Activated naive CD4-positive, alpha-beta T cell treated with anti-CD3 and anti-CD28 coated beads, Interleukin-2, amount 50 U/mL, for 72 hours (primary cell): Measurements from ENCODE around the gene SLC47A2. TPM values are rescaled to one million over a fixed set of nuclear protein-coding genes. Genes with fewer than 3 reads are reported as not detected.
A peak's percentile ranks its signal among the peaks of the same experiment; 100 is the strongest.

Experiments used
- ATAC-seq, 2 donors: fragments of 150-1000 bp; cut with Tn5 transposase; 2 replicates each; pipeline ENCODE4 v1.10.0; 2021; ENCODE audit warnings: mild to moderate bottlenecking in 2 of 2, moderate library complexity in 2 of 2
- DNase-seq, 2 donors: peaks; one replicate each; pipeline ENCODE4 v3.0.0; 2021 to 2022; ENCODE audit warnings: low spot score in 2 of 2
- H3K27ac Mint-ChIP-seq, 2 donors: one replicate each; pipeline ENCODE4 v1.8.0; 2022; ENCODE audit warnings: mild to moderate bottlenecking in 2 of 2, mixed read lengths in 2 of 2
- H3K36me3 Mint-ChIP-seq, 2 donors: one replicate each; pipeline ENCODE4 v1.8.0; 2022; ENCODE audit warnings: mixed read lengths in 2 of 2
- H3K9me3 Mint-ChIP-seq, 2 donors: one replicate each; pipeline ENCODE4 v1.8.0; 2022; ENCODE audit warnings: mixed read lengths in 2 of 2
- total RNA-seq, 2 donors: library from RNA; stranded (reverse); gene quantifications; one replicate each; pipeline ENCODE4 v1.2.3, GENCODE V29; 2022

SLC47A2 gene
- total RNA-seq, 2 donors from 2014 or later: not detected

DNA sequence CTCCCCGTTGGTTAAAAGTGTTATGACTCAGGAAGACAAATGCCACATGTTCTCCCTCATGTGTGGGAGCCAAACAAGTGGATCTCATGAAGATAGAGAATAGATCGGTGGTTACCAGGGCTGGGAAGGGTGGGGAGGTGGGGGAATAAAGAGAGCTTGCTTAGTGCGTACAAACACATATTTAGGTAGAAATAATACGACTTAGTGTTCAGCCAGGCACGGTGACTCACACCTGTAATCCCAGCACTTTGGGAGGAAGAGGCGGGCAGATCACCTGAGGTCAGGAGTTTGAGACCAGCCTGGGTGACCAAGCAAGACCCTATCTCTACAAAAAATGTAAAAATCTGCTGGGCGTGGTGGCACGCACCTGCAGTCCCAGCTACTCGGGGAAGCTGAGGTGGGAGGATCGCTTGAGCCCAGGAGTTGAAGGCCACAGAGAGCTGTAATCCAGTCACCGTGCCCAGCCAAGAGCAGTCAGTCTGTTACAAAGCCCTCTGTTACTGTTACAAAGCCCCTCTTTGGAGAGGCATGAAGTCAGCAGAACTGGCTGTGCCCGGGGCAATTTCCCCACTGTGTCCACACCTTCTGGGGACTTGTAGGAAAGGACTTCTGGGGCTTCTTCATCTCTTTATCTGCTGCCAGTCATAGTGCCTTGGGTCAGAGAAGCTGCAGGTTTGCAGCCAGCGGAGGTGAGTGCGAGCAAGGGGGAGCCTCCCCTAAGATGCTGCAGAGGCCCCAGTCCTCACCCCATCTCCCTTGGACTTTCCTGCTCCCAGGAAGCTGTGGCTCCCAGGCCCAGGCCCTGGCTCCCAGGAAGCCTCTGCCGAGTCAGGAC, 36.0 kb upstream of the SLC47A2 start:
- peak in 1 of 2 donors; percentile 11 for ATAC-seq
- Mint-ChIP-seq H3K9me3 (no peaks in the 10 kb centered on the region), H3K36me3 (no peaks in the 10 kb centered on the region), H3K27ac (peak overlapping the region in 1 of 2 donors; percentile 7)
- DNase-seq: no peak

DNA sequence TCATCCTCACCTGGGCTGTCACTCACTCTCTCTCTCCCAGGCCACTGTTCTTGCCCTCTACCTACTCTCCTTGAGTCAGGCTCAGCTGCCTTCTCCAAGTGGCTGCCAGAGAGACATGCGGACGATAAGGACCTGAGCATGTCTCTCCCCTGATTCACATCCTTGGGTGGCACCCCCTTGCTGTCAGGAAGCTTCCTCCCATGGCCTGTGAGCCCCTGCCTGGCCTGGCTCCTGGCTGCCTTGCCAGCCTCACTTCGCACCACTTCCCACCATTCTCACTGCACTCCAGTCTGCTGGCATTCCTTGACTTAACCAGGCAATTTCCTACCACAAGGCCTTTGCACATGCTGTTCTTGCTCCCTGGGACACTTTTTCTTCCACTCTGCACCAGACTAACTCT, 34.5 kb upstream of the SLC47A2 start:
- no peaks in the 10 kb centered on the region for H3K9me3 Mint-ChIP-seq
- H3K27ac Mint-ChIP-seq: no peak overlapping the region
- DNase-seq (no peak), ATAC-seq (no peak)
- no peaks in the 10 kb centered on the region for H3K36me3 Mint-ChIP-seq

DNA sequence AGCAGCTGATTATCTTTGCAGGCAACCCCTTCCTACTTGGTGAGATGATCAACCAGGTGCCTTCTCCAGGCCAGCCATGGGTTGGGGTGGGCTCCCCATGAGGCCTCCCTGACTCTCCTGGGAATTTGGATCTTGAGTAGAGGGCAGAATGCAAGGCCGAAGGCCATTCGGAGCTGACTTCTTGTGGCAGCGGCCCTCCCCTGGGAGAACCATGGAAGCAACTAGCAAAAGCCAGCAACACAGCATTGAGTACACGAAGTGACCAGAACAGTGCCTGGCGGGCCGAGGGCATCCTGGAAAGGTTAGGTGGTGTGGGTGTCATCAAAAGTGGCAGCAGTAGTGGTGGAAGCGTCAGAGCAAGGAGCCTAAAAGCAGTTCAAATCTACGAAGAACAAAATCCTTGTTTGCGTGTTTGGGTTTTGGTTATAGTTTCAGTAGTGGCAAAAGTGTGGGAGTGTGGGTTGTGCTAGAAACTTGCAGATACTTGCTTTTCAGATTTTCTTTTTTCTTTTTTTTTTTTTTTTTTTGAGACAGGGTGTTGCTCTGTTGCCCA, 33.7 kb upstream of the SLC47A2 start:
- H3K36me3 Mint-ChIP-seq: no peaks in the 10 kb centered on the region
- DNase-seq (no peak), ATAC-seq (peak in 1 of 2 donors; percentile 54)
- no peaks in the 10 kb centered on the region for H3K9me3 Mint-ChIP-seq
- H3K27ac Mint-ChIP-seq: no peak overlapping the region

DNA sequence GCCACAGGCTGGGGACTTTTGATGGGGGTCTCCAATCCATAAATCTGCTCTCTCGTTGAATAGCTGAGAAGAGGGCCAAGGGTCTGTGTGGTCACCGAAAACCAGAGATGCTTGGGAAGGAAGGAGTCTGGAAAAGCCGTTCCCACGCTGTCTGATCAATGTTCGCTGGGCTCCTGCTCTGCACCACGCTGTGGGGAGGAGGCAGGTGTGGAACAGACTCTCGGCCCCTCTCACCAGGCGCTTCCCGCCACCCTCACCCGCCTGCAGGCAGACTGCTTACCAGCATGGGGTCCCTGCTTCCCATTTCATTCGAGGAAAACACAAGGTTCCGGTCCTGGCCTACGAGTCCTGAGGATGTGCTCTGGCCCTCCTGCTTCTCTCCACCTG, 32.4 kb upstream of the SLC47A2 start:
- H3K27ac Mint-ChIP-seq: no peak overlapping the region
- H3K9me3 Mint-ChIP-seq: no peaks in the 10 kb centered on the region
- no peaks in the 10 kb centered on the region for H3K36me3 Mint-ChIP-seq
- DNase-seq (no peak), ATAC-seq (no peak)

DNA sequence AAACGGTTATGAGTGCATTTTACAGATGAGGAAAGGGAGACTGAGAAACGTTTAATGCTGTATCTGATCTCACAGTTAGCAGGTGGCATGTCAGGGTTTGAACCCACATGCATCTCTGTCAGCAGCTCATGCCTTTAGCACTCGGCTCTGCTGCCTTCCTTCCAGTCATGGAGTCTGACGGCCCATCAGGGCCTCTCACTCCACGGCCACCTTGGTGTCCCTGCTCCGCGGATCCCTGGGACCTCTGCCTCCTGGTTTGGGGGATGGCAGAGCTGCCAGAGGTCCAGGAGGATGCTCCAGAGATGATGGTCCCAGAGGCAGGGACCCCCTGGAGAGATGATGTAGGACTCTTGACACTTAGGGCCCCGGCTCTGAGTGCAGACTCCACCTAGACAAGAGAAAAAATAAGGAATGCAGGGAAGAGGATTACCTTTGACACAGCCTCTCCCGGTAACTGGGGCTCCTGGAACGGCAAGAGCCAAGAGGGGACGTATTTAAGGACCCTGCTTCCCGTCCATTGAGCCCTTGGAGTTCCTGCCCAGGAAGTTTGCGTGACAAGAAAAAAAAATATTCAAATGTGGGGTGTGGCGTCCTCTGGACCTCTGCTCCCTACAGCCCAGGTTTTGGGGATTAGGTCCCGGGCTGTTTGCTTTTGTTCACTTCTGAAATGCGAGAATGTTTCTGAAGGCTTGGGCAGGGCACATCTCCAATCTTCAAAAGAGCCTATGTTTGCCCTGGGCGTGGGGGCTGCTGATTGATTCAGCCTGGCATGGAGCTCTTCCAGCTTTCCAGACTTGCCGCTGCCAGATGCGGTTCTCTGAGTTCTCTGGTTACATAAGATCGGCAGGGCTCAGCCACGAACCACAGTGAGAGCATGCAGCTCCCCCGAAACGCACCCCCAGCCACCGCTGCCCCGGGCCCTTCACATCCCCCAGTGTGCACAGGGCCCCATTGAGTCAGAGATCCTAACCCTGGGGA, 31.7 kb upstream of the SLC47A2 start, which contains the start of gene ALDH3A1:
TSS of gene ALDH3A1 (minus strand) at position 470 of the 978 bp plus-strand sequence. CDS start 3,169 bp downstream, outside the sequence.
- no peak for ATAC-seq
- no peak for DNase-seq
- Mint-ChIP-seq H3K36me3 (no peaks in the 10 kb centered on the region), H3K9me3 (no peaks in the 10 kb centered on the region), H3K27ac (no peak within 1 kb of the TSS)

DNA sequence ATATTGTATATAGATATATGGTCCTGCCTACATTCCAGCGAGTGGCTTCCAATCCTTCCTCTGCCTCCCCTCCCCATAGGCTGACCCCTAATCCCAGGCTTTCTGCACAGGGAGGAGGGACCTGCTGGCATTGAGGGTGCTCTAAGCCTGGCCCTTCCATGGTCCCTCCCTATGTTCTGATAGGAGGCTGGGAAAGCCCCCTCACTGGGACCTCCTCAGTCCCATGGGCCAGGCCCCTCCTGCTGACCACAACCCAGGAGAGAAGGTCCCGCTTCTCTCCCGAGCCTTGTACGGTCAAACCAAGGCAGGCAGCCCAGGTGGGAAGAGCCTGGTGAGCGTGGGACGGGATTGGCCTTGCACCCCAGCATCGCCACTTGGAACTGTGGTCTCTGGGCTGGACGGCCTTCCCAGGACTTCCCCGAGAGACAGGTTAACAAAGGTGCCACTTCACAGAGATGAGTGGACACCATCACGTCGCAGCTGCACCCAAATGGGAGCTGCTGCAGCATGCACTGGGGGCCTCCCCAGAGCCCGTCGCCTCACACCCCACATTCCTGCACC, 30.9 kb upstream of the SLC47A2 start:
- Mint-ChIP-seq H3K36me3 (no peaks in the 10 kb centered on the region), H3K9me3 (no peaks in the 10 kb centered on the region), H3K27ac (no peak overlapping the region)
- no peak for DNase-seq
- no peak for ATAC-seq

DNA sequence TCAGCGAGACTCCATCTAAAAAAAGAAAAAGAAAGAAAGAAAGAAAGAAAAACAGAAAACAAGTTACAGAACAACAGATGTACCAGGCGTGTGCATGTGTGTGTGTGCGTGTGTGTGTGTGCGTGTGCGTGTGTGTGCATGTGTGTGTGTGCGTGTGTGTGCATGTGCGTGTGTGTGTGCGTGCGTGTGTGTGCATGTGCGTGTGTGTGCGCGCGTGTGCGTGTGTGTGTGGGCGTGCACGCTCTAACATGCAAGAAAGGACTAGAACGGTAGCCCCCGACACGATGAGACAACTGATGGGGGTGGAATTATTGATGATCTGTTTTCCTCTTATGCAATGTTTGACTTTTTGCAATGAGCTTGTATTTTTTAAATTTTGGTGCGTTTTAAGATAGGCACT, 30.1 kb upstream of the SLC47A2 start:
- no peaks in the 10 kb centered on the region for H3K36me3 Mint-ChIP-seq

DNA sequence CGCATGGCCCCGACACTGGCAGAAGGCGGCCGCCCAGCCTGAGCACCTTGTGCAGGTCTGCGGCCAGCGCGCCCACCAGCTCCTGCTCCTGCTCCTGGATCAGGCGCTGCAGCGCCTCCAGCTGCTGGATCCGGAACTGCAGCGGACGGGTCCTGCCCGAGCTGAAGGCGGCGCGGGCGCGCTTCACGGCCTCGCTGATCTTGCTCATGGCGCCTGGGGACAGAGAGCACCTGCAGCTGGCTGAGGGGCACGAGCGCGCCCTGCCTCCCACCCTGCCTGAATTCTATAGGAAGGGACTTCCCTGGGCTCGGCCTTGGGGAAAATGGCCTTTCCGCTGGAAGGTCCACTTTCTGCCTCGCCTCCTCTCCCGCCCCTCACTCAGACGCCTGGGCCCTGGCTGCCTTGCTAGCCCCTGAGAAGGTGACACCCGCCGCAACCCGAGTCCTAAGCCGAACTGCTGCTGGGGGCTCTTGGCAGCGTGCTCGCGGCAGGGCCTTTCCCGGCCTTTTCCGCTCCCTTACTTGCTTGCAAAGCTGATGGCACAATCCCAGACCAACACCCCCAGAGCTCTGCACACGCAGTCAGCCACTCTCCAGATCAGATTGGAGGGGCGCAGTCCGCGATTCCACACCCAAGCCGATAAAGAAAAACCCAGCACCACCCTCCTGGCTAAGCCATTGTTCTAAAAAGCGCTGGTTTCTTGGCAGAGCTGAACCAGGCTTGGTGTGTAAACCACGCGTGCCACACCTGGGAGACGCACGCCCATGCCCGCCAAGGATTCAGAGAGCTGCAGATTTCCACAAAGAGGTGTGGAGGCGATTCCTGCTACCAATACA, 28.8 kb upstream of the SLC47A2 start:
- H3K27ac Mint-ChIP-seq: no peak overlapping the region
- DNase-seq (peak; percentile 83 to 97), ATAC-seq (peak; percentile 93 to 96)
- H3K36me3 Mint-ChIP-seq: no peaks in the 10 kb centered on the region
- no peaks in the 10 kb centered on the region for H3K9me3 Mint-ChIP-seq

More for the DNA sequence above, 30.1 kb upstream of the SLC47A2 start:
- no peak for DNase-seq
- no peak overlapping the region for H3K27ac Mint-ChIP-seq
- ATAC-seq: no peak
- H3K9me3 Mint-ChIP-seq: no peaks in the 10 kb centered on the region

DNA sequence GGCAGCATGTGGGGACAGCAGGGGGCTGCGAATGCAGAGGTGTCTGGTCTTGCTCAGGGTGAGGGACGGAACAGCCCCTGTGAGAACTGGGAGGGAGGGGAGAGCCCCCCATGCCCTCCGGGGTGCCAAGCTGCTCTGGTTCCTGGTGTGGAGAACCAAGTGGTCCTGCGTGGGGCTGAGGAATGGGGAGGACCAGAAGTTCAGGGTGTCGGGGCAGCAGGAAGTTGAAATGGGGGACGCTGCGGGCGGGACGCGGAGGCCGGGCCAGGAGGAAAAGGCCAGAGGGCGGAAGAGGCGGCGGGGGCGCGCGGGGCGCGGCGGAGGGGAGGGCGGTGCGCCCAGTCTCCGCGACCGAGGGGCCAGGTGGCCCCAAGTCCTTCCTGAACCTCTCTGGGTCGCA, 28.1 kb upstream of the SLC47A2 start:
- ATAC-seq (peak; percentile 23 to 59), DNase-seq (no peak)
- H3K36me3 Mint-ChIP-seq: no peaks in the 10 kb centered on the region
- no peaks in the 10 kb centered on the region for H3K9me3 Mint-ChIP-seq
- no peak overlapping the region for H3K27ac Mint-ChIP-seq

DNA sequence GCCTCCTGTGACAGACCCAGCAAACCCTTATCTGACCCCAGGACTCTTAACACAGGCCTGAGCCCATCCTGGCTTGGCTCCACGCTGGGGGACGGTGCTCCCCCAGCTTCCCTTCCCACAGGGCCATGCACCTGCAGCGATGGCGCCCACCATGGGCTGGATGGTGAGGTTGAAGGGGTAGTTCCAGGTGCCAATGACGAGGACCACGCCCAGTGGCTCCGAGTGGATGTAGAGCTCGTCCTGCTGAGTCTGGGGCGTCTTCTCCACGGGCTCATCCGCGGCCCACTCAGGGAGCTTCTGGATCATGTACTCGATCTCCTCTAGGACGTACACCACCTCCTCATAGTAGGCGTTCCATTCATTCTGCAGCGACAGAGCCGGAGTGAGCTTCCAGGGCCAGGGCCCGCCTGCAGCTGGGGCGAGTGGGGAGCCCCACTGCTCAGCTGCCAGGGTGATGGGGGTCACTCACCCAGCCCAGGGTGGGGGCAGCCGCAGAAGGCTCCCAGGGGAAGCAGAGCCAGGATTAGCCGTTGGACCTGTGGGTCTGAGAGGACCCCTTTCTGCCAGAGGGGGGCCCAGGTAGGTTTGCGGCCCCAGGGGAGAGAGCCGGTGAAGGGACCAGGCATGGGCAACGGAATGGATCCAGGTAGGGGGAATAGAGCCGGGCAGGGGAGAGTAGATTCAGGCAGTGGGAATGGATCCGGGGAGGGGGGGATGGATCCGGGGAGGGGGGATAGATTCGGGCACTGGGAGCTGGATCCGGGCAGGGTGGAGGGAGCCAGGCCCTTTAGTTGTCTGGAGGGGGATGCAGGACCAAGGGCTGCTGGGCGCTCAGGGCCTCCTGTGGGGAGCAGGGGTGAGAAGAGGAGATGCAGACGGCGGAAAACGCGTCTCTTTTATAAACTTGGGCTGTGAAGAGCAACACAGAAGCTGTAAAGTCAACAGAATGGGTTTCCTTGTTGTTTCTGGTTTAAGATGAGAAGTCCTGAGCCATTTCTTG, 27.0 kb upstream of the SLC47A2 start:
- ATAC-seq: no peak
- no peaks in the 10 kb centered on the region for H3K9me3 Mint-ChIP-seq

DNA sequence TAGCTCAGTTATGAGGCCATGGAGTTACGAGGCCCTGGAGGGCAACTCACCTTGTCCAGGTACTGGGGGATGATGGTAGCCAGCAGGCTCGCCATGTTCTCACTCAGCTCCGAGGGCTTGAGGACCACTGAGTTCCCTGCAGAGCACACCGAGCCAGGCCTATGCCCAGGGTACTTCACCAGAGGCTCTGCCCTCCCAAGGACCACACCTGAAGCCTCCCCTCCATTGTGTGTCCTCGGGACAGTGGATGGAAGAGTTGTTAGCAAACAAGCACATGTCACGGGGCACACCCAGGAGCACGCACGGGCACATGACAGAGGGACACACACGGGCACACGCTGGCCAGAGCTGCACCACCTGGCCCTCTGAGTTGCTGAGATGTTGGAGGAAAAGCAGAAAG, 26.1 kb upstream of the SLC47A2 start:
- no peak for DNase-seq
- no peaks in the 10 kb centered on the region for H3K36me3 Mint-ChIP-seq
- H3K9me3 Mint-ChIP-seq: no peaks in the 10 kb centered on the region
- no peak overlapping the region for H3K27ac Mint-ChIP-seq
- ATAC-seq: no peak

More for the DNA sequence above, 27.0 kb upstream of the SLC47A2 start:
- DNase-seq: no peak
- Mint-ChIP-seq H3K36me3 (no peaks in the 10 kb centered on the region), H3K27ac (no peak overlapping the region)

DNA sequence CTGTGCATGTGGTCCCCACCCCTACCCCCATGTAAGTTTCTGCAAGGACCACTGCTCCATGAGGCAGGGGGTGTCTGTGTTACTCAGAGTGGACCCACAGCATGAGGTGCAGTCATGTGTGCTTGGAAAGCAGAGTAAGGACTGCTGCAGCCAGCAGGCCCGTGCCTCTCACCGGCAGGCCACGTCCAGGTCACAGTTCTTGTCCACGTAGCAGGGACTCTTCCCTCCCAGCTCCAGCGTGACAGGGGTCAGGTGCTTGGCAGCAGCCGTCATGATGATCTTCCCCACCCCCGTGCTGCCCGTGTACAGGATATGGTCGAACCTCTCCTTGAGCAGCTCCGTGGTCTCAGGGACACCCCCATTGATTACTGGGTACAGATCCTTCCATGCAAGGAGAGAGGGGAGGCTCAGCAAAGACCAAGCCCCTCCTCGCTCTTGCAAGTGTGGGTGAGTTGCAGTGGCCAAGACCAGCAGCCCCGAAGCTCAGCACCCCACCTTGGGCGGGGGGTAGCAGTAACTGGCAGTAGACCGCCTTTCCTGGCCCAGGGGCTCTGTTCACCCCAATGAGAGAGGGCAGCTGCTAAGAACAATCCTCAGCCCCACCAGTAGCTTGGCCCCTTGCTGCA, 25.6 kb upstream of the SLC47A2 start:
- no peak for ATAC-seq
- no peak for DNase-seq
- H3K36me3 Mint-ChIP-seq: no peaks in the 10 kb centered on the region
- H3K27ac Mint-ChIP-seq: no peak overlapping the region
- H3K9me3 Mint-ChIP-seq: no peaks in the 10 kb centered on the region

DNA sequence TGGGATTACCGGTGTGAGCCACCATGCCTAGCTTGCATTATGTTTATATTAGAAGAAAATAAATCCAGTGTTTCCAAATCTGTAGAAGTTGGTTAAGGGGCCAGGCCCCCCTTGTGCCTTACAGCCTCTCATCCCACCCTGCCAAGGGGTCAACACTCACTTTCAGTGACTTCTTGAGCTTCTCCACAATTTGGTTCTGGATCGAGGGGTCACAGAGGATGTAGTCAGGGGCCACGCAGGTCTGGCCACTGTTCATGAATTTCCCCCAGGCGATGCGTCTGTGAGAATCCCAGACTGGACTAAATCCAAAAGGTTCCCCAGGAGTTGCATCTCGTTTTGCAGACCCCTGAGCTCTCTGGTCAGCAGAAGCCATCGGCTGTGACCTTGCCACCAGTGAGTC, 24.5 kb upstream of the SLC47A2 start:
- no peak for ATAC-seq
- no peaks in the 10 kb centered on the region for H3K9me3 Mint-ChIP-seq
- no peak overlapping the region for H3K27ac Mint-ChIP-seq
- no peak for DNase-seq
- no peaks in the 10 kb centered on the region for H3K36me3 Mint-ChIP-seq
